Peyer's patch (tissue), 4 donors: ENCODE measurements around the gene ATP5PB. TPM values are rescaled to one million over a fixed set of nuclear protein-coding genes. Genes with fewer than 3 reads are reported as not detected.

Experiments used
- DNase-seq, 3 donors: peaks; one replicate each; pipeline ENCODE4 v3.0.0-alpha.2; 2017 to 2019
- H3K27ac ChIP-seq, 4 donors: fragments of 200-600 bp; sonication (generic); one replicate each; pipeline ENCODE4 v1.5.1; 2016 to 2019
- H3K27me3 ChIP-seq, 2 donors: fragments of 200-600 bp; sonication (generic); one replicate each; pipeline ENCODE4 v1.5.1; 2019
- H3K36me3 ChIP-seq, 3 donors: fragments of 200-600 bp; sonication (generic); one replicate each; pipeline ENCODE4 v1.5.1; 2016 to 2019
- H3K4me1 ChIP-seq, 4 donors: fragments of 200-600 bp; sonication (generic); one replicate each; pipeline ENCODE4 v1.5.1; 2016 to 2019
- H3K4me3 ChIP-seq, 4 donors: fragments of 200-600 bp; sonication (generic); 1 replicate in 3 of 4; 2 replicates in 1 of 4; pipeline ENCODE4 v1.5.1; 2016 to 2019; ENCODE audit warnings: mild to moderate bottlenecking in 1 of 4
- H3K9me3 ChIP-seq, 4 donors: fragments of 200-600 bp; sonication (generic); one replicate each; pipeline ENCODE4 v1.5.1; 2016 to 2019; ENCODE audit warnings: mild to moderate bottlenecking in 1 of 4
- CTCF ChIP-seq, 6 experiments: fragments of 450-650 bp in 4 of 6; fragments of 200-600 bp in 2 of 6; sonication (generic) in 1 of 6; IDR thresholded peaks; one replicate each; pipeline ENCODE4 v1.5.1; 2017 to 2019; ENCODE audit warnings: antibody characterized with exemption in 6 of 6, mild to moderate bottlenecking in 3 of 6, moderate library complexity in 1 of 6
- POLR2A ChIP-seq, 2 donors: fragments of 450-650 bp; IDR thresholded peaks; one replicate each; pipeline ENCODE4 v1.5.1; 2017; ENCODE audit warnings: antibody characterized with exemption in 2 of 2, mild to moderate bottlenecking in 2 of 2, moderate library complexity in 2 of 2
- total RNA-seq, 4 donors: library from RNA; depleted of rRNA; stranded (reverse); fragments of >200 nt; gene quantifications; one replicate each; pipeline ENCODE4 v1.1.0, GENCODE V29; 2016

Gene ATP5PB
- total RNA-seq, 4 donors from 2014 or later = 86.6 to 271 (median 136) TPM

DNA sequence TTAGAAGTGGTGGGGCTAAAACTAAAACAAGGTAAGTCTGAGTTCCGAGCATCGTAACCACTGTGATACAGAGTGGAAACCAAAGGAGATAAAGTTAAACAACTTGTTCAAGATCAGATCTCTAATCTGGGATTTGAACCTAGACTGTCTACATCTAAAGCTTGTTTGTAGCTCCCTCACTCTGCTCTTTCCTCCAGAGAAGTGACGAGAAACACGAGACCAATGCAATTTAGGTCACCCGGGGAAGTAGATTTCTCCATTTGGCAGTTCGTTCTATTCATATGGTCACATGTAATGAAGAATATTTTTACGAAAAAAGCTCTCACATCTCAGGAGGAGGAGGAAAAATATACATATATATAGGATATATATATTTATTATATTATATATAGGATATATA, 52.4 kb downstream of the ATP5PB start:
- H3K36me3 ChIP-seq = no peaks in the 10 kb centered on the region
- H3K9me3 ChIP-seq = no peaks in the 10 kb centered on the region
- H3K4me1 ChIP-seq = peaks cover 0 to 16% (median 6%) of the 10 kb centered on the region in 4 donors
- TF ChIP-seq POLR2A (IDR thresholded peaks at IDR 0.05) (no peak), CTCF (IDR thresholded peaks at IDR 0.05) (no peak)
- no peaks in the 10 kb centered on the region for H3K27me3 ChIP-seq
- H3K27ac ChIP-seq = peak overlapping the region in 1 of 4 donors; percentile 30
- peak overlapping the region in 1 of 4 donors; percentile 19 for H3K4me3 ChIP-seq
- no peak for DNase-seq

DNA sequence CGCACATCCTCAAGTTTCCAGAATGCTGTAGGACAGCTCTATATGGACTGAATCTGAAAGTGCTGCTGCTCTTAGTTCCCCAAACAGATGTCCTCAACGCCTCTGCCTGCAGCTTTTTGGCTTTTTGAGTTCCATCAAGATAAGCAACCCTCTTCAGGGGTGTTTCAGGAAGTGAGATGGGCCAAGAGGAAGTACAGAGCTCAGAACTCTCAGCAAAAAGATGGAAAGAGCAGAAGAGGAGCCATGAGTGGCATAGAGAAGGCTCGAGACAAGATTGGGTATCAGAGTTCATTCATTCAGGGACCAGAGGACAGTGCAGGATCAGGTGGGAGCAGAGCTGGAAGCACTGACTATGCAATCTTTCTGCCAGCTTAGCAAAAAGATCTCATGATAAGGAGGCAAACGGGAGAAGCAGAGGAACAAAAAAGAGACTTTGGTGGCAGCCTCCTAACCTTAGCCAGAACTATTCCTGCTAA, 54.4 kb downstream of the ATP5PB start, which contains the start of the genes ADORA3 and TMIGD3:
TSS of gene ADORA3 (minus strand) at position 49 of the 476 bp plus-strand sequence. CDS start 279 bp downstream, outside the sequence.
TSS of gene TMIGD3 (minus strand) at position 49 of the 476 bp plus-strand sequence. CDS start 279 bp downstream, outside the sequence.
- TF ChIP-seq POLR2A (IDR thresholded peaks at IDR 0.05) (peak in 1 of 2 donors; percentile 40), CTCF (IDR thresholded peaks at IDR 0.05) (no peak)
- H3K4me3 ChIP-seq = peak within 1 kb of the TSS in 2 of 4 donors; percentile 15 to 20
- no peaks in the 10 kb centered on the region for H3K27me3 ChIP-seq
- peak within 1 kb of the TSS; percentile 26 to 95 (median 66) for H3K27ac ChIP-seq
- H3K36me3 ChIP-seq = no peaks in the 10 kb centered on the region
- peak in 2 of 3 donors; percentile 61 to 75 for DNase-seq
- no peaks in the 10 kb centered on the region for H3K9me3 ChIP-seq
- H3K4me1 ChIP-seq = peaks cover 6 to 24% (median 17%) of the 10 kb centered on the region in 4 donors

GRCh38 chr1:111504097-111504496, 54.8 kb downstream of the ATP5PB start:
- peak overlapping the region; percentile 26 to 95 (median 58) for H3K27ac ChIP-seq

DNA sequence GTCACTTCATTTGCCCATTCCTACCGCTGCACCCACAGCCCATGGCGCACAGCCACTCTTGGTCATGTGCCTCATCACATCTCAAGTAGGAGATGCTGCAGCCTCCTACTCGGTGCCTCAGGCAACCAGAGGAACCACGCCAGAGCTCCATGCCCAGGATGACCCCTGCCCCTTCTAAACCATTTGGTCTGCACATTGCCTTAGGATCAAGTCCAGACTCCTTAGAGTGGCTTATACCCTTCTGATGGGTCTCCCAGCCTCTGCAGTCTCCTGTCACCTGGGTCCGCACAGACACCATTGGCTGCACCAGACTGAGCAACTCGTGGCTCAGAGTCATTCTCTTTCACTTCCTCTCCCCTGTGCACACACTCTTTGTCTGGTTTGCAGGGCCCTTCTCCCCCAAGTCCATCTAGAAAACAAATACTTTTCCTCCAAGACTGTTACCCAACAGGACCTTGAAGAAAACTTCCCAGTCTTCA, 56.4 kb downstream of the ATP5PB start:
- H3K27ac ChIP-seq = peak overlapping the region; percentile 30 to 97 (median 82)

More at GRCh38 chr1:111504097-111504496, 54.8 kb downstream of the ATP5PB start:
- H3K4me1 ChIP-seq = peaks cover 6 to 29% (median 20%) of the 10 kb centered on the region in 4 donors
- H3K36me3 ChIP-seq = no peaks in the 10 kb centered on the region
- no peaks in the 10 kb centered on the region for H3K27me3 ChIP-seq
- no peak overlapping the region for H3K4me3 ChIP-seq
- DNase-seq = no peak
- no peaks in the 10 kb centered on the region for H3K9me3 ChIP-seq
- TF ChIP-seq CTCF (IDR thresholded peaks at IDR 0.05) = no peak
- TF ChIP-seq POLR2A (IDR thresholded peaks at IDR 0.05) = no peak

DNA sequence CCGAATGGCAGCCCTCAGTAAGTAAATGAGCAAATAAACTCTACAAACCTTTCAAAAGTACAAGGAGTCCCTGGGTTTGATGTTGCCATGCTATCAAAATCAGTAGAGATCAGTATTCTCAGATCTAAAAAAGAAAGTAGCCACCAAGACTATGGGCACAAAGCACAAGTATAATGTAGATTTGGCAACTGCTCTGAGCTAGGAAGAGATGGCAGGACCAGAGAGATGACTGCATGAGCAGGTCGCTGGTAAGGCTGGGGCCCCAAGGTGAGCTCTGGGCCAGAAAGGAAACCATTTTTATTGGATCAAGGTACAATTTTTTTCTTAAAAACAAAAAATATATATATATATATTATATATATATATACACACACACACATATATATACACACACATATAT, 57.3 kb downstream of the ATP5PB start:
- Histone ChIP-seq H3K27ac (peak overlapping the region; percentile 30 to 97 (median 82)), H3K9me3 (no peaks in the 10 kb centered on the region), H3K4me3 (no peak overlapping the region), H3K27me3 (no peaks in the 10 kb centered on the region), H3K4me1 (peaks cover 6 to 36% (median 28%) of the 10 kb centered on the region in 4 donors), H3K36me3 (no peaks in the 10 kb centered on the region)
- TF ChIP-seq CTCF (IDR thresholded peaks at IDR 0.05) (no peak), POLR2A (IDR thresholded peaks at IDR 0.05) (no peak)
- DNase-seq = no peak

More for the DNA sequence above, 56.4 kb downstream of the ATP5PB start:
- DNase-seq = peak in 2 of 3 donors; percentile 75 to 80
- H3K27me3 ChIP-seq = no peaks in the 10 kb centered on the region
- no peaks in the 10 kb centered on the region for H3K9me3 ChIP-seq
- peaks cover 6 to 36% (median 26%) of the 10 kb centered on the region in 4 donors for H3K4me1 ChIP-seq
- H3K36me3 ChIP-seq = no peaks in the 10 kb centered on the region
- TF ChIP-seq POLR2A (IDR thresholded peaks at IDR 0.05) = peak in 1 of 2 donors; percentile 10
- TF ChIP-seq CTCF (IDR thresholded peaks at IDR 0.05) = no peak
- H3K4me3 ChIP-seq = no peak overlapping the region
